ENCODE measurements around the gene RERG.

DNA sequence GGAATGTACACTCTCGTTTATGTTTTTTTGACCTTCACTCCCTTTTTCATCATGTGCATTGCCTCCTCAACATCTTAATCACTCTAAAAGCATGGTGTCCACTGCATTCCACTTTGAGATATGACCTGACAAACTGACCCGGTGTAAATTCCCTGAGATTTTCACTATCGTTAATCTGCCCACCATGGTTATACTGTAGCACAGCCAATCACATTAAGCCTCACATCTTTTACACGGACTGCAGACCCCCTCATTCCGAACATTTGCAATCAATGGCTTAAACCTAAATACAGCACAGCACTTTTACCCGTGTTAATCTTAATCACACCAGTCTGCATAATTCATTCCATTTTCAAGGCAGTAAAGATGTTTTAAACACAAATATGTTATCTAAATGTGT lies 2.4 kb downstream of the RERG start:
- TF ChIP-seq CTCF (IDR thresholded peaks at IDR 0.05) (no peak), ZFX (IDR thresholded peaks at IDR 0.05; ENCODE audit: borderline replicate concordance) (no peak)
